SK-N-DZ (cell line): Measurements from ENCODE around the gene FHOD3.

Experiments used
- DNase-seq: peaks from one replicate; pipeline ENCODE4 v3.0.0-alpha.2; 2015; ENCODE audit warnings: low spot score

The FHOD3 gene

GRCh38 chr18:36625386-36625785 is 327.9 kb downstream of the FHOD3 start:
- no peak for DNase-seq

GRCh38 chr18:36627637-36628036 is 330.1 kb downstream of the FHOD3 start:
- no peak for DNase-seq

- DNase-seq, result no peak
These were observed 331.1 kb downstream of the FHOD3 start for GRCh38 chr18:36628435-36629137.

GRCh38 chr18:36629138-36629530 is 331.6 kb downstream of the FHOD3 start:
- no peak for DNase-seq

- no peak for DNase-seq
These were observed 332.3 kb downstream of the FHOD3 start for GRCh38 chr18:36629836-36630235.

- no peak for DNase-seq
These were observed 333.4 kb downstream of the FHOD3 start for GRCh38 chr18:36630917-36631316.

GRCh38 chr18:36633961-36634412 is 336.5 kb downstream of the FHOD3 start:
- DNase-seq, result no peak

GRCh38 chr18:36634573-36635216 is 337.2 kb downstream of the FHOD3 start:
- DNase-seq, result no peak

GRCh38 chr18:36635414-36636096 is 338.0 kb downstream of the FHOD3 start:
- DNase-seq, result no peak

GRCh38 chr18:36636237-36636817 is 338.8 kb downstream of the FHOD3 start:
- DNase-seq, result no peak

GRCh38 chr18:36638224-36638623 is 340.7 kb downstream of the FHOD3 start:
- no peak for DNase-seq

- DNase-seq, result no peak
These were observed 342.8 kb downstream of the FHOD3 start for GRCh38 chr18:36640021-36640952.

GRCh38 chr18:36643061-36643460 is 345.5 kb downstream of the FHOD3 start:
- DNase-seq, result no peak

- no peak for DNase-seq
These were observed 351.3 kb downstream of the FHOD3 start for GRCh38 chr18:36648803-36649202.

- no peak for DNase-seq
These were observed 351.7 kb downstream of the FHOD3 start for GRCh38 chr18:36649205-36649604.

- no peak for DNase-seq
These were observed 352.8 kb downstream of the FHOD3 start for GRCh38 chr18:36650266-36650665.

GRCh38 chr18:36650906-36651305 is 353.4 kb downstream of the FHOD3 start:
- no peak for DNase-seq

GRCh38 chr18:36652503-36652902 is 355.0 kb downstream of the FHOD3 start:
- DNase-seq, result no peak

GRCh38 chr18:36653141-36653869 is 355.8 kb downstream of the FHOD3 start:
- DNase-seq, result no peak

- no peak for DNase-seq
These were observed 356.4 kb downstream of the FHOD3 start for GRCh38 chr18:36653870-36654269.

GRCh38 chr18:36655074-36655473 is 357.6 kb downstream of the FHOD3 start:
- DNase-seq, result no peak
